HEK293 (cell line): ENCODE results near the gene DMAC2L.

Experiments
- CTCF ChIP-seq: fragments of 450-650 bp; formaldehyde crosslinking; IDR thresholded peaks from 2 replicates; pipeline ENCODE4 v1.5.1; 2016; ENCODE audit warnings: missing biosample characterization, missing genetic modification characterization
- SP2 ChIP-seq: fragments of 450-650 bp; formaldehyde crosslinking; IDR thresholded peaks from 2 replicates; pipeline ENCODE4 v1.5.1; 2016; ENCODE audit warnings: missing biosample characterization, missing genetic modification characterization
- ZBTB49 ChIP-seq: fragments of 450-650 bp; formaldehyde crosslinking; IDR thresholded peaks from 2 replicates; pipeline ENCODE4 v1.5.1; 2016; ENCODE audit warnings: missing biosample characterization, missing genetic modification characterization, low read depth
- ZNF211 ChIP-seq: fragments of 450-650 bp; formaldehyde crosslinking; IDR thresholded peaks from 2 replicates; pipeline ENCODE4 v1.5.1; 2016; ENCODE audit warnings: low read depth, missing biosample characterization, missing genetic modification characterization
- ZNF274 ChIP-seq, 2 experiments: fragments of 200-500 bp in 1 of 2; fragments of 450-650 bp in 1 of 2; sonication (Bioruptor generic) in 1 of 2; formaldehyde crosslinking in 1 of 2; IDR thresholded peaks; 2 replicates each; pipeline versions ENCODE4 v1.5.1 to v1.6.1; 2014 to 2016; ENCODE audit warnings: borderline replicate concordance in 1 of 2, inconsistent platforms in 1 of 2, low read length in 1 of 2, missing biosample characterization in 1 of 2, missing genetic modification characterization in 1 of 2

GRCh38 chr14:50262865-50263264 is 49.3 kb upstream of the DMAC2L start:
- TF ChIP-seq CTCF (tag by site-specific recombination) = no peak
- TF ChIP-seq ZBTB49 = no peak
- TF ChIP-seq ZNF211 (tag by site-specific recombination) = no peak
- TF ChIP-seq ZNF274 (IDR thresholded peaks at IDR 0.05; ENCODE audit: low read length) = no peak
- no peak for TF ChIP-seq ZNF274 (tag by site-specific recombination; IDR thresholded peaks at IDR 0.05; ENCODE audit: borderline replicate concordance)
- TF ChIP-seq SP2 = no peak
